K562 (cell line): ENCODE data around the gene DNAAF2.
"Not testable (repeated sequence)": the region's sequence is repeated elsewhere in the genome, so short reads cannot be mapped to it uniquely, and the experiment has no call there.

Source experiments
- CEBPB ChIP-seq: fragments of 450-650 bp; IDR thresholded peaks from 2 replicates; pipeline ENCODE4 v1.6.1; 2016; ENCODE audit warnings: missing genetic modification characterization, missing compliant biosample characterization
- CREM ChIP-seq: IDR thresholded peaks from 2 replicates; pipeline ENCODE4 v1.6.1; 2014; ENCODE audit warnings: antibody characterized with exemption, low read depth
- CTCF ChIP-seq, 3 experiments: IDR thresholded peaks in 2 of 3; conservative IDR thresholded peaks in 1 of 3; 2 replicates each; pipeline ENCODE4 v1.5.1; 2011 to 2012; ENCODE audit warnings: low read length in 3 of 3, mild to moderate bottlenecking in 3 of 3, control low read depth in 2 of 3, improper control_type of control experiment in 1 of 3, inconsistent platforms in 1 of 3, low read depth in 1 of 3, mixed read lengths in 1 of 3, moderate library complexity in 1 of 3; ENCODE audit not compliant: insufficient read depth in 2 of 3
- NFIX ChIP-seq: fragments of 250-450 bp; sonication (Bioruptor Pico); IDR thresholded peaks from 2 replicates; pipeline ENCODE4 v1.4.0; 2020; ENCODE audit warnings: low read depth, mild to moderate bottlenecking, moderate library complexity
- PTTG1 ChIP-seq: fragments of 450-650 bp; IDR thresholded peaks from 2 replicates; pipeline ENCODE4 v1.6.1; 2016; ENCODE audit warnings: low read depth, mild to moderate bottlenecking, missing genetic modification characterization, missing compliant biosample characterization
- ZBTB34 ChIP-seq: fragments of 250-450 bp; sonication (Bioruptor Pico); IDR thresholded peaks from 2 replicates; pipeline ENCODE4 v1.8.0; 2021; ENCODE audit warnings: mild to moderate bottlenecking, moderate library complexity
- ZNF324 ChIP-seq: fragments of 250-450 bp; sonication (Bioruptor Pico); IDR thresholded peaks from 2 replicates; pipeline ENCODE4 v1.4.0; 2020; ENCODE audit warnings: mild to moderate bottlenecking

- not testable (repeated sequence) for TF ChIP-seq ZBTB34; CEBPB (tag); PTTG1 (tag); CREM; CTCF (IDR thresholded peaks at IDR 0.05 in 2 of 3, conservative IDR thresholded peaks at IDR 0.05 in 1 of 3; ENCODE audit: insufficient read depth in 2 of 3, low read depth in 1 of 3, low read length in 3 of 3); ZNF324 (CRISPR knock-in tag); NFIX (CRISPR knock-in tag)
Observed at GRCh38 chr14:49584981-49585640, 49.9 kb downstream of the DNAAF2 start.
